Stimulated activated CD8-positive, alpha-beta memory T cell treated with anti-CD3 and anti-CD28 coated beads, Interleukin-12 subunit alpha, Interleukin-12 subunit beta, amount 100 ng/mL, for 4 hours (primary cell): ENCODE measurements around the gene ROPN1.

Experiments
- DNase-seq: peaks from one replicate; pipeline ENCODE4 v3.0.0-alpha.2; 2020; ENCODE audit warnings: low read depth

The ROPN1 gene

DNA sequence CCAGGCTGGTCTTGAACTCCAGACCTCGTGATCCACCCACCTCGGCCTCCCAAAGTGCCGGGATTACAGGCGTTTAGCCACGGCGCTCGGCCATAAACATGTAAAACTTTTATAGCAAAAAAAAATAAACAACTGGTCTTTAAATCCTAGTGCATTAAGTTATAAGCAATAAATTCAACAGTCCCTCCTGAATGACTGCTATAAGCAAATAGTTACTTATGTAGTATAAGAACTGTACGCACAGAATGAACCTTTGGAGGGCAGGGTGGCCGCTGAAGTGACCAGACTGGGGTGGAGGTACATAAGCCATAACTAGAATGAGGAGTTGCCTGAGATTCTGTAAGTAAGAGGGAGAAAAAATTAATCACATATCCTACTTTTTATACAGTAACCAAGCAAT, 43.5 kb downstream of the ROPN1 start:
- no peak for DNase-seq

DNA sequence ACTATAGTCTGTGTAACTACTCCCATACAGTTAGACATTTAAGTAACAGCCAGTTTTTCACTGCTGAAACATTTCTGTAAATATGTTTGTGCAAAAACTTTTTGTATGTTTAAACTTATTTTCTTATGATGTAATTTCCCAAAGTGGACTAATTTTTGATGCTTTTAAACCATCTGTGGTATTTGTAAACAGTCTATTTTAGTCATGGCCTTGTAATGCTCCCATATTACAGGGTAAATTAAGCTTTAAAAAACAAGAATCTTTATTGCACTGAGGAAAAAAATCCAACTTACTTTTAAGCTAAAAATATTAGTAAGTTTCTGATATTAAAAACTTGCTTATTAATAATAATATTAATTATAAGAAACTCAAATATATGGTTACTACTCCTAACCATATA, 44.4 kb downstream of the ROPN1 start:
- no peak for DNase-seq

GRCh38 chr3:123941542-123941941, 50.4 kb downstream of the ROPN1 start:
- DNase-seq: no peak

GRCh38 chr3:123941121-123941520, 50.8 kb downstream of the ROPN1 start:
- DNase-seq: no peak

- no peak for DNase-seq
Observed at GRCh38 chr3:123939706-123940105, 52.2 kb downstream of the ROPN1 start.

DNA sequence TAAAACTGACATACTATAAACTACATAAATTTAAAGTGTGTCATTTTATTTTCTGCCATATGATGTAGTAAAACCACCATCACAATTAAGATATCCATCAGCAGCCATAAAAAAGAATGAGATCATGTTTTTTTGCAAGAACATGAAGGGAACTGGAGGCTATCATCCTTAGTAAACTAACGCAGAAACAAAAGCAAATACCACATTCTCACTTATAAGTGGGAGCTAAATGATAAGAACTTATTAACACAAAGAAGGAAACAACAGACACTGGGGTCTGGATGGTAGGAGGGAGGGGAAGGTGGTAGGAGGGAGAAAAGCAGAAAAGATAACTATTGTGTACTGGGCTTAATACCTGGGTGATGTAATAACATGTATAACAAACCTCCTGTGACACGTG, 55.5 kb downstream of the ROPN1 start:
- DNase-seq: no peak

DNA sequence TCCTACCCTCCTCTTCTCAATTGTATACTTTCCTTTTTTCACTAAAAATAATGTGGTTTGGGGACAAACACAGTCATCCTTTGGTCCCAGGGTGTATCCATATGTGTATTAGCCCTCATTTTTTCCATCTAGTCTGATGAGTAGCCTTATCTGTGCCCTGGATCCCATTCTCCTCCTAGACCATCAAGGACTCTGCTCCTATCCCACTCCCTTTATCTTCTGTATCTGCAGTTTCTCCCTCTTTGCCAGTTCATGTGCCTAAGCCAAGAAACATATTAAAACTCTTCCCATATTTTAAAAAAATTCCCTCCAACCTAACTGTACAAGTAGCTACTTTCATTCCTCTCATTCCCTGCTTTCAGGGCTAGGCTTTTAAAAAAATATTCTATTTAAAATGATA, 56.1 kb downstream of the ROPN1 start:
- no peak for DNase-seq

DNA sequence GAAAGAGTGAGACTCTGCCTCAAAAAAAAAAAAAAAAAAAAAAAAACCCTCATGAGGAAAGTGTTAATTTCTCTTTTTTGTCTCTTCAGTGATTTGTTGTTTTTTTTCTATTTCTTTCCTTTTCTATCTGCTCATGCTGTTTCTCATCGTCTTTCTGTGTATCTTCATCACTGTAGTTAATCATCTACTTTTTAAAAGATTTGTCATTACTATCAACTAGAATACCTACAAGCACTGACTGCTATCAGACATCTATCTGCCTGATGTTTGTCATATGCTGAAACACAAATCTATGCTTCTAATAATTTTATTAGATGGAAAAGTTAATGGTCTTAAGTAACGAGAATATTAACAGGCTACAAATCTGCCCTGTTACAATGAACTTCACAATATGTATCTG, 57.7 kb downstream of the ROPN1 start:
- DNase-seq: no peak

GRCh38 chr3:123930445-123930844, 61.5 kb downstream of the ROPN1 start:
- DNase-seq: no peak

- DNase-seq: no peak
Observed at GRCh38 chr3:123929325-123929724, 62.6 kb downstream of the ROPN1 start.

DNA sequence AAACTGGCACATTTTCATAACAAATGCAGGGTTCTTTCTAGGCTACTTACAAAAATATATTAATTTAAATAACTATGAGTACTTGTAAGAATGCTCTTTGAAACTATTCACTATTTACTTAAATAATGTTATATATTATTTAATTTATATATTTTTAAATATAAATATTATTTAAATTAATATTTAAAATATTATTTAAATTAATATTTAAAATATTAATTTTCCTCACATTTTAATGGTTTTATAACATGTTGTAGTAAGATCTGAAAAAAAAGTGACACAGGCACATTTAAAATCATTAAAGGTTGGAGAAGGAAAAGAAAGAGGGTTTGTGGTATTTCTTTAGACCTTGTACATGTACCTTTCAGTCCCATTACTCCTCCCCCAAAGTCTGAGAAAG, 65.5 kb downstream of the ROPN1 start:
- no peak for DNase-seq

DNA sequence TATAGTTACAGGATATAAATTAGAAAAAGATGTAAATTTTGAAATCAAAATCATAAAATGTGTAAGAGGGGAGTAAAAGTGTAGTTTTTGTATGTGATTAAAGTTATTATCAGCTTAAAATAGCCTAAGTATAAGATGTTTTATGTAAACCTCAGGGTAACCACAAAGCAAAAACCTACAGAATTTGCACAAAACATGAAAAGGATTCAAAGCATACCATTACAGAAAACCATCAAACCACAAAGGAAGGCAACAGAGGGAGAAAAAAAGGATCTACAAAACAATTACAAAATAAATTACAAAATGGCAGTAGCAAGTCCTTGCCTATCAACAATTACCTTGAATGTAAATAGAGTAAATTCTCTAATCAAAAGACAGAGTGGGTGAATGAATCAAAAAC, 71.1 kb downstream of the ROPN1 start:
- no peak for DNase-seq

DNA sequence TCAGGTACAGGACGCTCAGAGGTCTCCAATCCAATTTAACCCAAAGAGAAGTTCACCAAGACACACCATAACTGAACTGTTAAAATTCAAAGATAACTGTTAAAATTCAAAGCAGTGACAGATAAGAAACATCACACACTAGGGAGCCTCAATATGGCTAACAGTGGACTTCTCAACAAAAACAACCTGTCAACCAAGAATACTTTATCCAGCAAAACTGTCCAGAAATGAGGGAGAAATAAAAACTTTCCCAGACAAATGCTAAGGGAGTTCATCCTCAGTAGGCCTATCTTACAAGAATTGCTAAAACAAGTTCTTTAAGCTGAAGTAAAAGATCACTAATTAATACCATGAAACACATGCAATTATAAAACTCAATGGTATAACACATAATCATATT, 71.5 kb downstream of the ROPN1 start:
- no peak for DNase-seq

GRCh38 chr3:123919353-123919752, 72.6 kb downstream of the ROPN1 start:
- DNase-seq: no peak
